Measurements from ENCODE around the gene FAM13A.

Gene FAM13A

DNA sequence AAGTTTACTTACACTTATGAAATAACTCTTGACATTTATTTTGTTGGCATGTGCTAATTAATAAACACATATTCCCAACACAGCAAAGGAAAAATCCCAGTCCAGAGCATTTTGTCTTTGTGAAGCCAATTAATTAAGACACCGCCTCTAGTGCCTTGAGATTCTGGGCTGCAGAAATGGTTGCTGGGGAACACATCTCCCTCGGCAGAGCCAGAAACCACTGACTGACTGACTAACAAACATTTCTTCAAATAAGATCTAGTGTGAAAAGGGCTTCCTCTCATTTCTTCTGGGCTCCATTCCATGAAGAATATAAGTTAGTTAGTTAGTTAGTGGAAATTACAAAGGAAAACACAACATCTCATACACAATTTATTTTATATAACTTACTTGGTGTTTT lies 331.0 kb downstream of the FAM13A start:
- no peak for DNase-seq (ENCODE audit: low read depth in 2 of 2, low spot score in 1 of 2)

DNA sequence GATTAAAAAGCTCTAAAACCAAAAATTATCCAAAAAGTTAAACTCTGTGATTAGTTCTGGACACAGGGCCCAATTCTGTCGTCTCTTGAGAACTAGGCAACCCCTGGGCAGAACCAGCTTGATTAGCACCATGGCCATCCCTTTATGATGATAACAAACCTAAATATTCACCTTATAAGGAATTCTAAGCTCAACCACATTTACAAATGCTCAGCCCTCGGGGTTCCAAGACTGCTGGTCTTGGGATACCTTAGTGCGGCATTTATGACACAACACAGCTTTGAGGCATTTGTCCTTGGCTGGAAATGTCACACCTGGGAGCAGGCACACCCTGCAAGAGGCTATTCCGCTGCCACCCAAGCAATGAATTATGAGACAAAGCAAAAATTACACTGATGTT lies 331.8 kb downstream of the FAM13A start:
- no peak for DNase-seq (ENCODE audit: low read depth in 2 of 2, low spot score in 1 of 2)

DNA sequence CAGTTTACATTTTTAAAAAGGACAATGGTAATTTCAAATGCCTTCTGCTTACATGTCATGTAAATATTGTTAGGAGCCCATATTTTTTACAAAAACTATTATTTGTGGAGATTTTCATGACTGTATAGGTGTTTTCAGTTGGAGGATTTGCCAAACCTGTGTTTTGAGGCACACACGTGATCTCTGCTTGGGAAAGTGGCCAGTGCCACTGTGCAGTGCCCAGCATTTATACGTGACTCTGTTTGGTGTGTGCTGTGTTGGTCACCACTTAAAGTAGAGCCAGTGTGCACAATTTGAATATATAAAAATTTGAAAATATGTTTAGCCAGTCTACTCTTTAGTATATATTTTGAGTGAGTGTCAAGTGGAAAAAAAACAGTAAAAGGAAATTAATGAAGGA lies 332.6 kb downstream of the FAM13A start:
- no peak for DNase-seq (ENCODE audit: low read depth in 2 of 2, low spot score in 1 of 2)

DNA sequence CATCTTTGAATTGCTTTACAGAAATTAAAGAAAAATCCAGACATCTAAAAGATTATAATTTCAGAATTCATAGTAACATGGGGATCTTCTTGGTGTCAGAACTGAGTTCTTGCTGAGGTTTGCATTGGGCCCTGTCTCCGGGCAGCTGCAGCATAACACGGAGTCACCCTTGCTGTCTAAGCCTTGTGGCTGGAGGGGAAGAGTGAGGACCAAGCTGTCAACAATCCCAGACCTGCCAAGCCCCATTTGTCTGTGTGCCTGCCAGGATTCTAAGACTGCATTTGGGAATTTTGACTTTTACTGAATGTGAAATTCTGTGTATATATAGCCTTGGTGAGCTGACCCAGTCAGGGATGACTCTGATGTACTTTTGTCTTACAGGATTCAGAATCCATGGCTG lies 334.2 kb downstream of the FAM13A start:
- DNase-seq (ENCODE audit: low read depth in 2 of 2, low spot score in 1 of 2), result no peak

DNA sequence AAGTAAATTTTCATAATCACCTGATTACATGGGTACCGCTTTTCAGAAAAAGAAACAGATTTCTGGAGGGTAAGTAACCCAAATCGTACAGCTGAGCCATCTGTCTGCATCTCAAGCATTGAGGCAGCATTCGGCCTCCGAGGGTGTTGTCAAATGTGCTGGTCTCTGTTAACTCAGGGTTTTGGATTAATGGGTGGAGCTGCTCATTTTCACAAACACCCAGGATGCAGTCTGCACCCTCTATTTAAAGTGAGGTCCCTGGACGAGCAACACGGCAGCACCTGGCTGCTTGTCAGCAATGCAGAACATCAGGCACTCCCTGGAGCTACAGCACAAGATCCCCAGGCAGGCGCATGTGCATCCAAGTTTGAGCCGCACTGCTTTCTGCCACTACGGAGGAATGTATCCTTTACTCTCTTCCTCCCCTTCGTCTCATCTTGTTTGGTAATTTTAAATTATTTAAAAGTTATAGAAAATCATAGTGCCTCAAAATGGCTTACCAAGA lies 334.7 kb downstream of the FAM13A start:
- no peak for DNase-seq (ENCODE audit: low read depth in 2 of 2, low spot score in 1 of 2)

DNA sequence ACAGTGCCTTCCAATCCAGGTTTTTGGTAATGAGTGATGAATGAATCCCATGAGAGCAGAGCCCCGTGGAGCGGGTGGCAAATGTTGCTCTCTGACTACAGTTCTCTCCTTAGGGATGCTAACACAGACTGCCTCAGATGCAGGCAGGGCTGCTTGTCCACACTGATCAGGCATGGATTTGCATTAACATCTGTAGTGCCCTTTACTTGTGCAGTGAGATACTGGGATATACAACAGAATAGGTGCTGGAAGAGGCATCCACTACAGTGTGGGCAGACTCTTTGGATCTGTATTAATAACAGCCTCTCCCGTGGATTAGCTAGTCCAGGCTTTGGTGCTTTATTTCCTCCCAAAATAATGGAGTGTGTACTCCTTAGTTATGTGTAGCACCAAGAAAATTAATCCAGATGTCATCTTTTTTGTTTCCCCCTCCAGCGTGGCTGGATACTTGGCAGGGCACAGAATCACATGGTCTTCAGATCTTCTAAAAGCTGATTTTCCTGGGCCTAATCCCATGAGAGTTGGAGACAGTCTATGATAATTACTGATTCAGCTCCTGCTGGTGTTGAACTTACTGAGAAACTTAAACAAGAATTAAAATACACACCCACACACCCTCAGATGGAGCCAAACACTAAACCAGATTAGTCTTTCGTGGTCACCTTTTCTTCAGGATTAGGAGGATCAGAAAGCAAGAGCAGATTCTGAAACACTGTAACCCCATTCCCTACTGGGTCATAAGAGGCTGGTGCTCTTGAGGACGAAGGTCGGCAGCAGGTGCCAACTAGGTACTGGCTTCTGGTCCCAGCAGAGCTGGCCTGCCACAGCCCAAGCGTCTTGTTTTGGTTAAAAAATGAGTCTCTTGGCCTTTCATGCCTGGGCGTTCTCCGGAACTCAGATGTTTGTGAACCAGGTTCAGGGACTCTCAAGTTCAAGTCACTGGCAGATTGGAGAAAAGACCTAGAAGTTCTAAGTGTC lies 336.2 kb downstream of the FAM13A start:
- no peak for DNase-seq (ENCODE audit: low read depth in 2 of 2, low spot score in 1 of 2)

DNA sequence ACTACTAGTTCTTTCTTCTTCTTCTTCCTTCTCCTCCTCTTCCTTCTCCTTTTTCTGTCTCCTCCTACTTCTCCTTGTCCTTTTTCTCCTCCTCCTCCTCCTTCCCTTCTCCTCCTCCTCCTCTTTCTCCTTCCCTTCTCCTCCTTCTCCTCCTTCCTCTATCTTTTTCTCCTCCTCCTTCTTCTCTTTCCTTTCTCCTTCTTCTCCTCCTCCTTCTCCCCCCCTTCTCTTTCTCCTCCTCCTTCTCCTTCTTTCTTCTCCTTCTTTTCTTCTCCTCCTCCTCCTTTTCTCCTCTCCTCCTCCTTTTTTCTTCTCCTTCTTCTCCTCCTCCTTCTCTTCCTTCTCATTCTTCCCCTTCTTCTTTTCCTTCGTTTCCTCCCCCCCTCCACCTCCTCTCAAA lies 337.6 kb downstream of the FAM13A start:
- DNase-seq (ENCODE audit: low read depth in 2 of 2, low spot score in 1 of 2), result no peak

DNA sequence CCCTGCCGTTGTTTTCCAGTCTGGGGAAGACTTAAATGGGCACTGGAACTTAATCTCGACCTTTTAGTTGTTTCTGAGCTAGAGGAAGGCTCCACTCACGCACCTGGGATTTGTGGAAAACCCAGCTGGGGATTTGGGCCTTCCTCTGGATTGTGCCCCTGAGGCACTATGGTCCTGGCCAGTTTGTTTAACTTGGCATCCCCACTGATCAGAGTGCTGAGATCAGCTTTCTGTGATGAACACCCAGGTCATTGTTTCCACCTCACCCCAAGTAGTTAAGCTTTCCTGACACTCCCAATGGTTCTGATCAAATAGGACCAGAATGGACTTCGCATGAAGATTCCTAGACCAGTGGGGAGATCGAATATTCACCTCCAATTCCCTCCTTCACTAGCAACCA lies 338.9 kb downstream of the FAM13A start:
- no peak for DNase-seq (ENCODE audit: low read depth in 2 of 2, low spot score in 1 of 2)

DNA sequence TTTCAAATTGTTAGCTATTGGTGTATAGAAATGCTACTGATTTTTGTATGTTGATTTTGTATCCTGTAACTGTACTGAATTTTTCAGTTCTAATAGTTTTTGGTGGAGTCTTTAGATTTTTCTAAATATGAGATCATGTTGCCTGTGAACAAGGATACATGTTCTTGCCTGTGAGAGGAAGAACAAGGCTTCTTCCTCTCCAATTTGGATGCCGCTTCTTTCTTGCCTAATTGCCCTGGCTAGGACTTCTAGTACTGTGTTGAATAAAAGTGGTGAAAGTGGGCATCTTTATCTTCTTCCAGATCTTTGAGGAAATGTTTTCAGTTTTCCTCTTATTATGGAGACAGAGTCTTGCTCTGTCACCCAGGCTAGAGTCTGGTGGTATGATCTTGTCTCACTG lies 343.2 kb downstream of the FAM13A start:
- DNase-seq (ENCODE audit: low read depth in 2 of 2, low spot score in 1 of 2), result no peak

DNA sequence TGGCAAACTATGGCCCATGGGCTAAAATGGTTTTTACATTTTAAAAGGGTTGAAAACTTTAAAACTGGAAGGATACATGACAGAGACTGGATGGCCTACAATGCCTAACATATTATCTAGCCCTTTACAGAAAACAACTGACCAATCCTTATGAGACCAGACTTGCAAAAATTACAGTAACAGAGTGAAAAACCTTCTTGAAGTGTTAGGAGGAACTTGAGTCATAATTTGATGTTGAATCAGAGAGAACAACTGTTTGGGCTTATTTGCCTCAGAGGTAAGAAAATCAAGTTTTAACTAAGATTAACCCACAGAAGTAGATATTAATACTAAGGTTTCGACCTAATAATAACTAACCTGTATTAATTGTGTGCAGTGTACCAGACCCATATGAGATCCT lies 347.0 kb downstream of the FAM13A start:
- no peak for DNase-seq (ENCODE audit: low read depth in 2 of 2, low spot score in 1 of 2)

DNA sequence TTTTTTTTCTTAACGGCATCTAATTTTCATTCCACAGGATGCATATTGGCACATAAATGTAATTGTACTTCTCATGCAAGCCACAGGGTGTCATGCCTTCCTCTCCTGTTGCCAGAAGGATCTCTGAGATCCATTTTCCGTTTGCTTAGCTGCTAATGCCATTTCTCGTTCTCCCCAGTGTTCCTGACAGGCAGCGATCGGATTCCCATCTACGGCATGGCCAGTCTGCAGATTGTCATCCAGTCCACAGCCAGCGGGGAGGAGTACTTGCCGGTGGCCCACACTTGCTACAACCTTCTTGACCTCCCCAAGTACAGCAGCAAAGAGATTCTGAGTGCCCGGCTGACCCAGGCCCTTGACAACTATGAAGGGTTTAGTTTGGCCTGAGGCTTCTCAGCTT lies 350.4 kb downstream of the FAM13A start:
- DNase-seq (ENCODE audit: low read depth in 2 of 2, low spot score in 1 of 2), result no peak

DNA sequence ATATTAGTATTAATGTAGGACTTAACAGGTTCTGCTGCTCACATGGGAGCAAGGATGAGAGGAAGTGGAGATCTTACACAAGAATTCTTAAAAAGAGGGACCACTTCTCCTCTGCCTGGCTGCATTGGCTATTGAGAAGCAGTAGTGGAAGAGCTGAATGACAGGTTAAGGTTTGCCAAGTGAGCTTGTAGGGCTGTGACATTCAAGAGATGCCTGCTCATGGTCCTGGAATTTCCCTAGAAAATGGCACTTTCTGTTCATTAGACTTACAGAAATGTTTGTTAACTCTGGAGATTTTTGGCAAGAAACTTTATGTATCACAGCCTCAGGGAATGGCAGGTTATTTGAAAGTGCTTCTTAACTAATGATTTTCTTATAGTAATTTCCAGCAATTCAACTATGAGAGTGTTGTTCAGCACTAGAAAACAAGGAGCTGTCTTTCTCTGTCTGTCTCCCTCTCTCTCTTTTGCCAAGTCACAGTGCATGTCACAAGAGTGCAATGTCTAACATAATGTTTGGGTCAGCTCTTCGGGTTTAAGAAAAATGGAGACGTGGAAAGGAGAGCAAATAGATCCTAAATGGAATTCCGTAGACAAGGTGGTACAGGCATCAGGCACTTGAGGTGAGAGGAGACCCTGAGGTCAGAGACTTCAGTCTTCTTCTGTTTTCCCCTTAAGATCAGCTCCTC lies 351.0 kb downstream of the FAM13A start:
- DNase-seq (ENCODE audit: low read depth in 2 of 2, low spot score in 1 of 2), result no peak

DNA sequence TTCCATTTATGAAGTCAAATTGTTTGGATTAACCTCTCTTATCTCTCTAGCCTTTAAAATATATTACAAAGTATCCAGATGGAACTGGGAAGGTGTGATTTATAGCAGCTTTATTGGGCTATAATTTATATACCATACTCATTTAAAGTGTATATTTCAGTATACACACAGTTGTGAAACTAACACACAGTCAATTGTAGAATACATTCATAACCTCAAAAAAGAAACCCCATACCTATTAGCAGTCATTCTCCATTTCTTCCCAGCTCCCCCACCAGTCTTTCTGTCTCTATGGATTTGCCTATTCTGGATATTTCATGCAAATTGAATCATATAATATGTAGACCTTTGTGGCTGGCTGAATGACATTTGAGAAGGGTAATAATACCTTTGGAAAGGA lies 351.8 kb downstream of the FAM13A start:
- no peak for DNase-seq (ENCODE audit: low read depth in 2 of 2, low spot score in 1 of 2)

DNA sequence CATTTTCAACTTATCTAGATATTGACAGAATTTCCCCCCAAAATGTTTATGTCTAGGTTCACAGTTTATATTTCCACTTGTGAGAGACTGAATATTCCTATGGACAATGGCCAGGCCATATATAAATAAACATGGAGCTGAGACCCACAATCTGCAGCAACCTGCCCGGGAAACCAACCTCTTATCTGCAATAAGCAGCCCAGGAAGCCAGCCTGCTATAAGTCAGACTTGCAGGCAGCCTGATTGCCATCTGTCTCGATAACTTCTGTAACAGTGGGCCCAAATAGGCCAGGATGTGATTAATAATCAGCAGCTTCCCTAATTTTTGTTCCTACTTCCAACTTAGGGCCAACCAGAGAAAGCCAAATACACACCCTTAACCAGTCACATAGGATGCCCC lies 354.2 kb downstream of the FAM13A start:
- no peak for DNase-seq (ENCODE audit: low read depth in 2 of 2, low spot score in 1 of 2)

DNA sequence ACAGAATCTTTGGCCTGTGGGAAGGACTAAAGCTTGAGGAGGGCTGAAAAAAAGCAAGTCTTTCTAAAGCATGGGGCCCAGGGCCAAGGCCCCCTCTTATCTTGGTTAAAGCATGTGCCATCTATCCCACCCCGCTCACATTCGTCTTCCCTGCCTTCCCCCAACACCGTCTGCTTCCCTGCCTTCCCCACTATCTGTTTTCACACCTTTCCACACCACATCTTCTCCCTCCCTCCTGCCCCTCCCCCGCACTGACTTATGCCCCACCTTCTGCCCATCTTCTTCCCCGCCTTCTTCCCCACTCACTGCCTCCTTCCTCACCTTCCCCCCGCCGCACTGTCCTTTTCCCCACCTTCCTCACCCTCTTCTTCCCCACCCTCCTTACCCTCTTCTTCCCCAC lies 358.5 kb downstream of the FAM13A start:
- no peak for DNase-seq (ENCODE audit: low read depth in 2 of 2, low spot score in 1 of 2)

DNA sequence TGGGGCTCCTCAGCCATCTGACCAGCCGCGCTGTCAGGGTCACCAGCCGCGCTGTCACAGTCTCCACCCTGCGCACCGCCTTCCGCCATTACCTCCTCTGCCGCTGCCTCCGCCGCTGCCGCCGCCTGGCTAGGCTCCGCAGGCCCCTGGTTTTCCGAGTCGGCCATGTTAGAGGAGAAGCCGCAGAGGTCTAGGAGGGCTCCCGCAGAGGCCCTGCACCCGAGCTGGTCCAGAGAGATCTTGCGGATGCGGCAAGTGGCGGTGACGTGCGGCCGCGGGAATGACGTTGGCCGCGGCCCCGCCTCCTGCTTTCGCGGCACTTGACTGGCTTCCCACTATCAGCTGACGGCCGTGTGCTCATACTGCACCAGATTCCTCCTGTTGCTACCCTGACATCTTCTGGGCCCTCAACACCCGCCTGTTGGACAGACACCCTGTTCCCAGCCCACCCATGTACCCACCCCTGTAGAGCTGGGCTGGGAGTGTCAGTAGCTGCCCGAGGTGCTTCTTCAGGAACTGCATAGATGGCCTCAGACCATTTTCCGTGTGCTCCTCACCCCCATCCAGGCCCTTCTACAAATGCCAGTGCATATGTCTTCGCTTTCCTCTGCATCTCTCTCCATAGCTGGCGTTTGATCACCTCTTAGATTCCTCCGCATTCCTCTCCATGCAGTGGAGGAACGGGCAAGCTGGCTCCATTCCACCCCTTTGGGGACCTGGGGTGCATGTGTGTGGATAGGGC lies 359.2 kb downstream of the FAM13A start, which contains the start of gene NAP1L5:
Gene NAP1L5, minus strand, starts transcription at position 242 of the 742 bp plus-strand sequence. Its CDS starts 75 bp downstream, at position 167.
- DNase-seq (ENCODE audit: low read depth in 2 of 2, low spot score in 1 of 2), result peak; percentile 32 to 34

DNA sequence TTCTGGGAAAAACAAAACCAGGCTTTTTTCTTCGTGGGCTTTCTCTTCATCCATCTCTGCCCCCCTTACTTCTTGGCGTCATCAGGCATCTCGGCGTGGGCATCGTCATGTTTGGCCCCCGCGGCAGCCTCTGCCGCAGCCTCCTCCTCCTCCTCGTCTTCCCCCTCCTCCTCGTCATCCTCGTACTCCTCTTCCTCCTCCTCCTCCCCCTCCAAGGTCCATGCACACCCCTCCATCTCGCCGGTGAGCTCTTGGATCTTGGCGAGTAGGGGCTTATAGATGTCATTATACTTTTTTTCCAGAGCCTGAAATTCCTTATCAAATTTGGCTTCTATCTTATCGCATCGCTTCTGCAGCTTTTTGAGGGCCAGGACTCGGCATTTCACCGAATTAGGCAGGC lies 359.8 kb downstream of the FAM13A start:
- DNase-seq (ENCODE audit: low read depth in 2 of 2, low spot score in 1 of 2), result no peak

DNA sequence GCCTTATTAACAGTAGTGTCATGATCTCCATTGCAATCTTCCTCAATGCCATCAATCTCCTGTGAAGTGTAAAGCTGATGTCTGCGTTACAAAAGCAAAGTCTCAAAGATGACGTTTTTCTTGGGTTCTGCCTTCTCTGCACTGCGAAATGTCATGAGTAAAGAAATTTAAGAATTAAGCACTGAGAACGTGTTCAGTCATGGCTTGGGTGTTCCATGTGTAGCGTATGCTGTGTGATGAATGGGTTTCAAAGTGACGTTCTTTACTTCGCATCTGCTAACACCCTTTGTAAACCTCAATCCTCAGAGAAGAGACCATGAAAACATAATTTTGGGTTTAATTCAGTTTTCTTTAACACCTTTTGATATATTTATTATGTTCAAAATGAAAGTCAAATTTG lies 360.4 kb downstream of the FAM13A start:
- no peak for DNase-seq (ENCODE audit: low read depth in 2 of 2, low spot score in 1 of 2)

DNA sequence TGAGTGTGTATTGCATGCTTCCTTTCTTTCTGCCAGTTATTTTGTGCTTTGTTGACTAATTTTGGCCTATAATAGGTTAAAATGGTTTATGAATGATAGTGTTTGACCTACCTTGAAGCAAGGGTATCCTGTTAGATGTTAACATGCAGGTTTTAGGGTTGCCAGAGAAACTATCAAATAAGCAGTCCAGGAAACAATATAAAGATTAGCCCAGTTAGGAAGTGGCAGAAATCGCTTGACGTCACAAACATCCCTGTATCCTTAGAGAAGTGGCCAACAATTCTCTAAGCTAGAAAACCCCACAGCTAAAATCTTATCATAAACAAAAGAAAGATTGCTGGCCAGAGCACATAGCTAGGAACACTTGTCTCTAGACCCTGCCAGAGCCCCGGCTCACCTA lies 363.2 kb downstream of the FAM13A start:
- DNase-seq (ENCODE audit: low read depth in 2 of 2, low spot score in 1 of 2), result no peak

DNA sequence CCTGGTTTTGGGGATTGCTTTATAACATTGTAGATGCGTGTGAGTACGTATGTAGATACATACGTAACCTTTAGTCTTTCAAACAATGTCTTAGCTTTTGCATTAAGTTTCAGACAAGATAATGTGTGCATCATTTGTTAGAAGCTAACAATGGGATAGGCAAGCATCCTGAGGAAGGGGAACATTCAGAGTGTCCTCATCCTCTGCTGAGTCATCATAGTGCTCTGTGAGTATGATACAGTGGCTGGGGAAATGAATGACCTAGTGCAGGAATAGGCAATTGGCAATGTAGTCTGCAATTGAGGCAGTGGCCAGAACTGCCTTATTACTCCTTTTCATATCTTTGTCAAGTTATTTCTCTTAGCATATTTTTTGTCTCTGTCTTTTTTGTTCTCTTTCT lies 366.6 kb downstream of the FAM13A start:
- DNase-seq (ENCODE audit: low read depth in 2 of 2, low spot score in 1 of 2), result no peak

DNA sequence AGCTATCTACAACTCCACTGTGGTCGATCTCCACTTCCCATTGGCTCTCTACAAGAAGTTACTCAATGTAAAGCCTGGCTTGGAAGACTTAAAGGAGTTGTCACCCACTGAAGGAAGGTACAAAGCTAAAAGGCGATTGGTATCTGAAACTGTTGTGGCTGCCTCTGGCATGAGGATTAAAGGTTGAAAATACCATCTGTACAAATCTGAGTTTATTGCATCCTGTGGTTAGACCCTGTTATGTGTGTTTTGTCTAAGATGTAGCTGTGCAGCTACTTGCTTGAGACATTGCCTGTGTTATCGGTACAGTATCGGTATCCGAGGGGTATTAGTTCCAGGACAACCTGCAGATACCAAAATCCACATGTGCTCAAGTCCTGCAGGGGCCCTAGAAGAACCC lies 375.8 kb downstream of the FAM13A start:
- DNase-seq (ENCODE audit: low read depth in 2 of 2, low spot score in 1 of 2), result no peak

Measured in stimulated activated CD8-positive, alpha-beta memory T cell treated with anti-CD3 and anti-CD28 coated beads, Interleukin-4, amount 100 ng/mL, for 1 hour (primary cell).